ENCODE measurements around the gene DENND1B.

The DENND1B gene

DNA sequence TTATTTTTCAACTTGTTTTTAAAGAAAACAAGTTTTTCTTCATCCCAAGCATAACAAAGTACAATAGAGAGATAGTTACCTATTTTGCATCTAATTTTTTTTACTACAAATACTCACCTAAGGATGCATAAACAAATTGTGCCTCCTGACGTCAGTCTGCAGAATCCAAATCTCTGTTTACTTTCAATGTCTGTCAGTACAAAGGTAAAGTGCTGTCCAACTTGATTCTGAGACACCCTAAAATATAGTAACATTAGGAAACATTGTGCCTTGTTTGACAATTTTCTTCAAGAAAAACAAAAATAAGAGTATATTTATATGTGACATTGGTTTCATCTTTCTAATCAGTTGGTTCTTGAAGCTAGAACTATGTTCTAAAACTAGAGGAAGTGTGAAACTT is 103.4 kb downstream of the DENND1B start:
- H3K4me3 ChIP-seq (IDR thresholded peaks at IDR 0.05; ENCODE audit: insufficient read depth, low read depth, low read length) = no peak overlapping the region
- no peaks in the 10 kb centered on the region for H3K36me3 ChIP-seq (ENCODE audit: insufficient read depth)
- no peak overlapping the region for H3K9ac ChIP-seq
- no peaks in the 10 kb centered on the region for H3K4me1 ChIP-seq (ENCODE audit: low read depth, poor library complexity, severe bottlenecking)
- H3K27me3 ChIP-seq (ENCODE audit: insufficient read depth, low read depth) = no peaks in the 10 kb centered on the region
- H3K27ac ChIP-seq = no peak overlapping the region
- H2AFZ ChIP-seq (ENCODE audit: low read depth) = no peak overlapping the region
- no peak overlapping the region for H3K4me2 ChIP-seq
- H4K20me1 ChIP-seq (ENCODE audit: insufficient read depth) = no peaks in the 10 kb centered on the region
- H3K79me2 ChIP-seq (ENCODE audit: insufficient read depth, low read depth) = no peaks in the 10 kb centered on the region
- TF ChIP-seq, protein P1, sequence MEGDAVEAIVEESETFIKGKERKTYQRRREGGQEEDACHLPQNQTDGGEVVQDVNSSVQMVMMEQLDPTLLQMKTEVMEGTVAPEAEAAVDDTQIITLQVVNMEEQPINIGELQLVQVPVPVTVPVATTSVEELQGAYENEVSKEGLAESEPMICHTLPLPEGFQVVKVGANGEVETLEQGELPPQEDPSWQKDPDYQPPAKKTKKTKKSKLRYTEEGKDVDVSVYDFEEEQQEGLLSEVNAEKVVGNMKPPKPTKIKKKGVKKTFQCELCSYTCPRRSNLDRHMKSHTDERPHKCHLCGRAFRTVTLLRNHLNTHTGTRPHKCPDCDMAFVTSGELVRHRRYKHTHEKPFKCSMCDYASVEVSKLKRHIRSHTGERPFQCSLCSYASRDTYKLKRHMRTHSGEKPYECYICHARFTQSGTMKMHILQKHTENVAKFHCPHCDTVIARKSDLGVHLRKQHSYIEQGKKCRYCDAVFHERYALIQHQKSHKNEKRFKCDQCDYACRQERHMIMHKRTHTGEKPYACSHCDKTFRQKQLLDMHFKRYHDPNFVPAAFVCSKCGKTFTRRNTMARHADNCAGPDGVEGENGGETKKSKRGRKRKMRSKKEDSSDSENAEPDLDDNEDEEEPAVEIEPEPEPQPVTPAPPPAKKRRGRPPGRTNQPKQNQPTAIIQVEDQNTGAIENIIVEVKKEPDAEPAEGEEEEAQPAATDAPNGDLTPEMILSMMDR (conservative IDR thresholded peaks at IDR 0.05; ENCODE audit: low read depth, low read length) = no peak

DNA sequence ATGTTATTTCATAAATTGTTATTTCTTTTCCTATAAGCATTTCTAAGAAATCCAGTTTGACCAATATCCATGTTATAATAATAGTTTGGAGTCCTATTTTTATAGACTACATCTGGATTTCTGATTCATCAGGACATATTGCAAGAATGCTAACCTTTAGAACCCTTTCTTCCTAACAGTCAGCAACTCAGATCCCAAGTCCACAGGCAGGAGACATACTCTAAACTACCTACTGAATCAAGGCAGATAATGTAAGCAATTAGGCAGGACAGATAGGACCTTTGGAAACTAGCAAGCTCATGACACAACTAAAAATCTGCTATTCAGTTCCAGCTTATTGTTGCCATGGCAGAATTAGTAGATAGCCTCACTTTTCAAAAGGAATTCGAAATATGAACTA is 104.1 kb downstream of the DENND1B start:
- TF ChIP-seq, protein P1 (conservative IDR thresholded peaks at IDR 0.05; ENCODE audit: low read depth, low read length) = no peak
- H2AFZ ChIP-seq (ENCODE audit: low read depth) = no peak overlapping the region
- H3K4me2 ChIP-seq = no peak overlapping the region

DNA sequence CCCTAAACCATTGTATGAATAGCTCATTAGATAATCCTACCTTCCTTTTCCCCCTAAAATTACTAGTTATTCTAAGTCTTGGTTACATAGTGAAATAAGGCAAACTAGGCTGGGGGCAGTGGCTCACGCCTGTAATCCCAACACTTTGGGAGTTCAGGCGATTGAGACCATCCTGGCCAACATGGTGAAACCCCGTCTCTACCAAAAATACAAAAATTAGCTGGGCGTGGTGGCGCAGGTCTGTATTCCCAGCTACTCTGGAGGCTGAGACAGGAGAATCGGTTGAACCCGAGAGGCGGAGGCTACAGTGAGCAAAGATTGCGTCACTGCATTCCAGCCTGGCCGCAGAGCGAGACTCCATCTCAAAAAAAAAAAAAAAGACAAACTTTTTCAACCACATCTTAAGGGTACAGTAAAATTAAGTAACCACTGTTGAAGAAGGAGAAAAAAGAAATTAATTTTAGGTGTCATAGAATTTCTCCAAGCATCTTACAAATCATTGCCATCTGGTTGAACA is 108.5 kb downstream of the DENND1B start:
- Histone ChIP-seq H3K27me3 (ENCODE audit: insufficient read depth, low read depth) (no peaks in the 10 kb centered on the region), H3K4me1 (ENCODE audit: low read depth, poor library complexity, severe bottlenecking) (no peaks in the 10 kb centered on the region), H2AFZ (ENCODE audit: low read depth) (no peak overlapping the region), H3K4me3 (IDR thresholded peaks at IDR 0.05; ENCODE audit: insufficient read depth, low read depth, low read length) (no peak overlapping the region), H3K27ac (no peak overlapping the region), H3K79me2 (ENCODE audit: insufficient read depth, low read depth) (no peaks in the 10 kb centered on the region), H3K36me3 (ENCODE audit: insufficient read depth) (no peaks in the 10 kb centered on the region), H3K4me2 (no peak overlapping the region), H4K20me1 (ENCODE audit: insufficient read depth) (no peaks in the 10 kb centered on the region), H3K9ac (no peak overlapping the region)
- TF ChIP-seq, protein P1 (conservative IDR thresholded peaks at IDR 0.05; ENCODE audit: low read depth, low read length) = no peak

More for the DNA sequence above, 104.1 kb downstream of the DENND1B start:
- Histone ChIP-seq H3K27me3 (ENCODE audit: insufficient read depth, low read depth) (no peaks in the 10 kb centered on the region), H3K79me2 (ENCODE audit: insufficient read depth, low read depth) (no peaks in the 10 kb centered on the region), H4K20me1 (ENCODE audit: insufficient read depth) (no peaks in the 10 kb centered on the region), H3K27ac (no peak overlapping the region), H3K4me1 (ENCODE audit: low read depth, poor library complexity, severe bottlenecking) (no peaks in the 10 kb centered on the region), H3K4me3 (IDR thresholded peaks at IDR 0.05; ENCODE audit: insufficient read depth, low read depth, low read length) (no peak overlapping the region), H3K36me3 (ENCODE audit: insufficient read depth) (no peaks in the 10 kb centered on the region), H3K9ac (no peak overlapping the region)

DNA sequence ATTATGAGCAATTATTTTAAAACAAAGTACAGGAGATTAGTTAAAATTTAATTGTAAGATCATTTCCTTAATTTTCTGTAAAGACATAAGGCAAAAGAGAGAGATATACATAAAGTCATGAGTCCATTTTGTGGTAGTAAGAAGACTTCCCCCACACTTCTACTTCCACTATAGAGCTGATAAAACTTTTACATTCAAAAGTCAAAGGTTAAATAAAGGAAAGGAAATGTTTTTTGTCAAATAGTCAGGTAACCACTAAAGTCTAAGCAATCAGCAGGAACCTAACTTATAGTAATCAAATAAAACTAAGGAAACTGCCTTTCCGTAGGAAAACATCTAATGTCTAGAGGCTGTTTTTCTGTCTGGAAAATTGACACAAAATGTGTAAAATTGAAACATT is 110.9 kb downstream of the DENND1B start:
- Histone ChIP-seq H3K9ac (no peak overlapping the region), H3K4me3 (IDR thresholded peaks at IDR 0.05; ENCODE audit: insufficient read depth, low read depth, low read length) (no peak overlapping the region), H3K4me2 (no peak overlapping the region), H3K79me2 (ENCODE audit: insufficient read depth, low read depth) (no peaks in the 10 kb centered on the region), H2AFZ (ENCODE audit: low read depth) (no peak overlapping the region), H3K27me3 (ENCODE audit: insufficient read depth, low read depth) (no peaks in the 10 kb centered on the region), H3K4me1 (ENCODE audit: low read depth, poor library complexity, severe bottlenecking) (peaks cover 1% of the 10 kb centered on the region), H4K20me1 (ENCODE audit: insufficient read depth) (no peaks in the 10 kb centered on the region), H3K36me3 (ENCODE audit: insufficient read depth) (no peaks in the 10 kb centered on the region), H3K27ac (no peak overlapping the region)
- TF ChIP-seq, protein P1 (conservative IDR thresholded peaks at IDR 0.05; ENCODE audit: low read depth, low read length) = no peak
